CD4-positive, alpha-beta T cell (primary cell): ENCODE data around the gene B3GNT9. TPM values are rescaled to one million over a fixed set of nuclear protein-coding genes. Genes with fewer than 3 reads are reported as not detected.

Source experiments
- ATAC-seq: fragments of 200-7000 bp; cut with Tn5 transposase; one replicate; pipeline ENCODE4 v1.10.0; 2022; ENCODE audit warnings: mild to moderate bottlenecking; ENCODE audit not compliant: poor library complexity
- CTCF ChIA-PET: fragments of 350-600 bp; sonication (Branson Sonifier 250); formaldehyde crosslinking; loops from one replicate; lab custom pipeline; 2021; ENCODE audit warnings: antibody characterized with exemption, inconsistent platforms; lab: Charles Lee
- POLR2A ChIA-PET: fragments of 350-600 bp; sonication (Branson Sonifier 250); formaldehyde crosslinking; loops from one replicate; lab custom pipeline; 2021; ENCODE audit warnings: antibody characterized with exemption, inconsistent platforms; lab: Charles Lee
- DNase-seq, 14 experiments: peaks; one replicate each; pipeline ENCODE4 v3.0.0-alpha.2; 2013 to 2020; ENCODE audit warnings: mixed read lengths in 2 of 14
- H3K27ac ChIP-seq, 2 donors: one replicate each; pipeline versions ENCODE4 v1.5.1 to v1.7.0; 2013; ENCODE audit warnings: low read length in 2 of 2, low read depth in 1 of 2, mild to moderate bottlenecking in 1 of 2
- H3K27me3 ChIP-seq, 2 experiments: 1 replicate in 1 of 2; 2 replicates in 1 of 2; pipeline versions ENCODE4 v1.6.1 to v1.7.0; 2013; ENCODE audit warnings: low read length in 2 of 2, control low read depth in 1 of 2, mild to moderate bottlenecking in 1 of 2, moderate library complexity in 1 of 2; ENCODE audit not compliant: insufficient read depth in 2 of 2, control insufficient read depth in 1 of 2
- H3K36me3 ChIP-seq: one replicate; pipeline ENCODE4 v1.6.1; 2013; ENCODE audit warnings: low read length, control low read depth; ENCODE audit not compliant: insufficient read depth
- H3K4me1 ChIP-seq: one replicate; pipeline ENCODE4 v1.6.1; 2013; ENCODE audit warnings: low read length, control low read depth; ENCODE audit not compliant: insufficient read depth
- H3K4me3 ChIP-seq: one replicate; pipeline ENCODE4 v1.5.1; 2013; ENCODE audit warnings: mild to moderate bottlenecking, low read length, moderate library complexity
- H3K9me3 ChIP-seq, 2 experiments: 1 replicate in 1 of 2; 2 replicates in 1 of 2; pipeline versions ENCODE4 v1.6.1 to v1.7.0; 2013; ENCODE audit warnings: low read length in 2 of 2, mild to moderate bottlenecking in 2 of 2, control low read depth in 1 of 2, moderate library complexity in 1 of 2; ENCODE audit not compliant: control insufficient read depth in 1 of 2, insufficient read depth in 1 of 2
- H3K27ac Mint-ChIP-seq: one replicate; pipeline ENCODE4 v1.8.0; 2020; ENCODE audit warnings: mixed read lengths
- H3K27me3 Mint-ChIP-seq: one replicate; pipeline ENCODE4 v1.8.0; 2021; ENCODE audit warnings: mixed read lengths
- H3K36me3 Mint-ChIP-seq: one replicate; pipeline ENCODE4 v1.8.0; 2021; ENCODE audit warnings: low read depth, mixed read lengths
- H3K4me1 Mint-ChIP-seq: one replicate; pipeline ENCODE4 v1.8.0; 2021; ENCODE audit warnings: low read depth, mixed read lengths
- H3K4me3 Mint-ChIP-seq: one replicate; pipeline ENCODE4 v1.8.0; 2020; ENCODE audit warnings: mild to moderate bottlenecking, mixed read lengths
- H3K9me3 Mint-ChIP-seq: one replicate; pipeline ENCODE4 v1.8.0; 2020; ENCODE audit warnings: mixed read lengths
- intact Hi-C, 2 experiments: fragments of 100-400 bp; cut with DNase I in 1 of 2; cut with micrococcal nuclease in 1 of 2; formaldehyde crosslinking; loops; one replicate each; pipeline versions ENCODE4 v1.15.1 to v1.9.0; 2023 to 2025; cut with DNase I, micrococcal nuclease
- total RNA-seq, 174 experiments: library from RNA in 2 of 174; stranded (reverse) in 2 of 174; gene quantifications; one replicate each; pipeline ENCODE4 v1.2.3 and lab custom pipeline; 2021 to 2026
- TF ChIP-seq, protein P1 (sequence below): fragments of 200-600 bp; IDR thresholded peaks from one replicate; pipeline ENCODE4 v1.8.0; 2022; ENCODE audit warnings: antibody characterized with exemption, mild to moderate bottlenecking

B3GNT9 gene
- total RNA-seq, 2 experiments from 2014 or later: 2.0 to 2.5 TPM

DNA sequence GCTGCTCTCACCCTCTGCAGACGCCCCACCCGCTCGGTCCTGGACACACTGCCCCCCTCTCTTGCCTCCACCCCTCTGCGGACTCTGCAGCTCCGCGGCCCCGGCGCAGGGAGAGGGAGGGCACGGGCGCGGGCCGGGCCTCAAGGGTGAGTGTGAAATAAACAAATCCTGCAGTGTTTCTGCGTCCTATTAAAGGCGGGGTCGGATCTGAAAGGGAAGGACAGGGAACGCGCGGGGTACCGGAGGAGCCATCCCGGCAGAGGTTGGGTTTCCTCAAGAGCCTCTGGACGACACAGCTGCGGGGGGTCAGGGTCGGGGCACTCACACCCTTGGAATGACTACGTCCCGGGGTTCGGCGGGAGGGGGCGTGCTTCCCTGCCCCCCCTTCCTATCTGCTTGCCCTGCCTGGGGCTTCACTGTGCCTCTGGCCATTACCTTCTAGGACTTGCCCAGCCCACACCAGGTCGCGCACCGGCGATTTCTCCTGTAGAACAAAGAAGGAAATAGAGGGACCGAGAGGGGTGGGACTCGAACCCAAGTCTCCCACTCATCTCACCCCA, 13.3 kb upstream of the B3GNT9 start:
- Mint-ChIP-seq H3K36me3 (peaks cover 10% of the 10 kb centered on the region), H3K4me1 (peaks cover 30% of the 10 kb centered on the region), H3K9me3 (no peaks in the 10 kb centered on the region), H3K27ac (no peak overlapping the region), H3K4me3 (peak overlapping the region; percentile 72), H3K27me3 (peaks cover 75% of the 10 kb centered on the region)
- CTCF ChIA-PET: interaction anchor here (0.8 to 2.7 kb wide), 3 partner anchors 9 to 293 kb away, joined by 3 to 12 read pairs (median 5); no protein-coding TSS in a partner anchor
- DNase-seq: peak in 1 of 14 experiments; percentile 23
- Histone ChIP-seq H3K4me3 (peak overlapping the region; percentile 32), H3K9me3 (peaks cover 0 to 27% of the 10 kb centered on the region in 2 experiments), H3K27me3 (peaks cover 62 to 73% of the 10 kb centered on the region in 2 experiments), H3K27ac (no peak overlapping the region), H3K4me1 (peaks cover 64% of the 10 kb centered on the region), H3K36me3 (no peaks in the 10 kb centered on the region)
- intact Hi-C loops: loop anchor here in 1 of 2 experiments (2.0 kb wide), 1 partner anchor 19 kb away; the partner anchor contains the start of gene MATCAP1
- ATAC-seq: no peak
- TF ChIP-seq, protein P1, sequence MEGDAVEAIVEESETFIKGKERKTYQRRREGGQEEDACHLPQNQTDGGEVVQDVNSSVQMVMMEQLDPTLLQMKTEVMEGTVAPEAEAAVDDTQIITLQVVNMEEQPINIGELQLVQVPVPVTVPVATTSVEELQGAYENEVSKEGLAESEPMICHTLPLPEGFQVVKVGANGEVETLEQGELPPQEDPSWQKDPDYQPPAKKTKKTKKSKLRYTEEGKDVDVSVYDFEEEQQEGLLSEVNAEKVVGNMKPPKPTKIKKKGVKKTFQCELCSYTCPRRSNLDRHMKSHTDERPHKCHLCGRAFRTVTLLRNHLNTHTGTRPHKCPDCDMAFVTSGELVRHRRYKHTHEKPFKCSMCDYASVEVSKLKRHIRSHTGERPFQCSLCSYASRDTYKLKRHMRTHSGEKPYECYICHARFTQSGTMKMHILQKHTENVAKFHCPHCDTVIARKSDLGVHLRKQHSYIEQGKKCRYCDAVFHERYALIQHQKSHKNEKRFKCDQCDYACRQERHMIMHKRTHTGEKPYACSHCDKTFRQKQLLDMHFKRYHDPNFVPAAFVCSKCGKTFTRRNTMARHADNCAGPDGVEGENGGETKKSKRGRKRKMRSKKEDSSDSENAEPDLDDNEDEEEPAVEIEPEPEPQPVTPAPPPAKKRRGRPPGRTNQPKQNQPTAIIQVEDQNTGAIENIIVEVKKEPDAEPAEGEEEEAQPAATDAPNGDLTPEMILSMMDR: no peak
- POLR2A ChIA-PET: interaction anchor here (2.1 to 5.5 kb wide), 3 partner anchors 9 to 20 kb away, joined by 8 to 51 read pairs (median 16); partner anchors contain the start of gene MATCAP1

GRCh38 chr16:67163164-67163998, 12.6 kb upstream of the B3GNT9 start:
- DNase-seq: peak in 7 of 14 experiments; percentile 22 to 82 (median 49)
- peaks cover 17% of the 10 kb centered on the region for H3K36me3 Mint-ChIP-seq
- H3K4me3 ChIP-seq: peak overlapping the region; percentile 32
- POLR2A ChIA-PET: interaction anchor here (0.9 to 5.5 kb wide), 4 partner anchors 8 to 151 kb away, joined by 3 to 51 read pairs (median 12); partner anchors contain the start of gene MATCAP1
- no peaks in the 10 kb centered on the region for H3K36me3 ChIP-seq
- H3K9me3 ChIP-seq: peaks cover 0 to 23% of the 10 kb centered on the region in 2 experiments
- H3K27me3 ChIP-seq: peaks cover 55 to 66% of the 10 kb centered on the region in 2 experiments
- intact Hi-C loops: loop anchor here in 1 of 2 experiments (2.0 kb wide), 1 partner anchor 19 kb away; the partner anchor contains the start of gene MATCAP1
- peak; percentile 2 for ATAC-seq
- TF ChIP-seq, protein P1: no peak
- peaks cover 35% of the 10 kb centered on the region for H3K4me1 Mint-ChIP-seq
- no peaks in the 10 kb centered on the region for H3K9me3 Mint-ChIP-seq
- no peak overlapping the region for H3K27ac Mint-ChIP-seq
- H3K4me1 ChIP-seq: peaks cover 67% of the 10 kb centered on the region
- H3K4me3 Mint-ChIP-seq: peak overlapping the region; percentile 72
- H3K27ac ChIP-seq: no peak overlapping the region
- H3K27me3 Mint-ChIP-seq: peaks cover 68% of the 10 kb centered on the region
- CTCF ChIA-PET: interaction anchor here (0.8 to 2.7 kb wide), 4 partner anchors 8 to 293 kb away, joined by 3 to 12 read pairs (median 4); no protein-coding TSS in a partner anchor

DNA sequence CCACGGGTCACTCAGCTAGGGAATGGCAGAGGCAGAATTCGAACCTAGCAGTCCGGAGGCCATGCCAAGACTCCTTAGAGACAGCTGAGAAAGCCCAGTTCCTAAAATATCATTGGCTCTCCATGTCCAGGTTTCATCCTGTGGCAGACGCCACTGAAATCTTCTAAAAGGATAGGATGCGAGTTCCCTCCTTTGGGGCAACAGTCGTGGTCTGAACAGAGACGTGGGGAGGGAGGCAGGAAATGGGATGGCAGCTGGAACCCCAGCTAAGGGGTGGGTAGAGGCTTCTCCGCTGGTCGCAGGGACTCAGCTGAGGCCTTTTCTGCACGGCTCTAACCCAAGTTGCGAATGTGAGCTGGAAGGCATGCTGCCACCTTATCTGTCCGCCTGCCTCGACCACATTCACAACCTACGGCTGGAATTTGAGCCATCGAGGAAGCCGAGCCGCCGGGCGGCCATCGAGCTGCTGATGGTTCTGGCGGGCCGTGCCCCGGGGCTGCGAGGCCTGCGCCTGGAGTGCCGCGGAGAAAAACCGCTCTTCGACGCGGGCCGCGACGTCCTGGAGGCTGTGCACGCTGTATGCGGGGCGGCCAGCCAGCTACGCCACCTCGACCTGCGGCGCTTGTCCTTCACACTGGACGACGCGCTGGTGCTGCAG, 11.8 kb upstream of the B3GNT9 start:
- ATAC-seq: no peak
- H3K27me3 ChIP-seq: peaks cover 50 to 59% of the 10 kb centered on the region in 2 experiments
- POLR2A ChIA-PET: interaction anchor here (0.9 to 5.5 kb wide), 5 partner anchors 12 to 150 kb away, joined by 3 to 51 read pairs (median 3); partner anchors contain the start of genes FHOD1 and MATCAP1
- intact Hi-C loops: loop anchor here in 1 of 2 experiments (2.0 kb wide), 1 partner anchor 20 kb away; the partner anchor contains the start of gene MATCAP1
- Mint-ChIP-seq H3K36me3 (peaks cover 20% of the 10 kb centered on the region), H3K27me3 (peaks cover 60% of the 10 kb centered on the region), H3K27ac (no peak overlapping the region), H3K4me1 (peaks cover 39% of the 10 kb centered on the region), H3K4me3 (peak overlapping the region; percentile 75), H3K9me3 (no peaks in the 10 kb centered on the region)
- TF ChIP-seq, protein P1: no peak
- H3K4me1 ChIP-seq: peaks cover 74% of the 10 kb centered on the region
- DNase-seq: no peak
- H3K36me3 ChIP-seq: no peaks in the 10 kb centered on the region
- H3K9me3 ChIP-seq: peaks cover 0 to 23% of the 10 kb centered on the region in 2 experiments
- no peak overlapping the region for H3K27ac ChIP-seq
- CTCF ChIA-PET: interaction anchor here (0.6 to 4.0 kb wide), 5 partner anchors 7 to 288 kb away, joined by 3 to 20 read pairs (median 5); no protein-coding TSS in a partner anchor
- peak overlapping the region; percentile 32 for H3K4me3 ChIP-seq
